ENCODE data around the gene DDHD1. TPM values are rescaled to one million over a fixed set of nuclear protein-coding genes. Genes with fewer than 3 reads are reported as not detected.

DDHD1 gene
- total RNA-seq, 1 donor from 2014 or later: 59.8 TPM

- no peak overlapping the region for H3K4me3 Mint-ChIP-seq
- H3K4me1 Mint-ChIP-seq: no peaks in the 10 kb centered on the region
- peaks cover 2% of the 10 kb centered on the region for H3K27me3 Mint-ChIP-seq
- no peak overlapping the region for H3K27ac Mint-ChIP-seq
- intact Hi-C loops (cut with micrococcal nuclease): no loop called here
- DNase-seq (no peak), ATAC-seq (ENCODE audit: low read depth) (no peak)
- H3K9me3 Mint-ChIP-seq: no peaks in the 10 kb centered on the region
- TF ChIP-seq, protein P1, sequence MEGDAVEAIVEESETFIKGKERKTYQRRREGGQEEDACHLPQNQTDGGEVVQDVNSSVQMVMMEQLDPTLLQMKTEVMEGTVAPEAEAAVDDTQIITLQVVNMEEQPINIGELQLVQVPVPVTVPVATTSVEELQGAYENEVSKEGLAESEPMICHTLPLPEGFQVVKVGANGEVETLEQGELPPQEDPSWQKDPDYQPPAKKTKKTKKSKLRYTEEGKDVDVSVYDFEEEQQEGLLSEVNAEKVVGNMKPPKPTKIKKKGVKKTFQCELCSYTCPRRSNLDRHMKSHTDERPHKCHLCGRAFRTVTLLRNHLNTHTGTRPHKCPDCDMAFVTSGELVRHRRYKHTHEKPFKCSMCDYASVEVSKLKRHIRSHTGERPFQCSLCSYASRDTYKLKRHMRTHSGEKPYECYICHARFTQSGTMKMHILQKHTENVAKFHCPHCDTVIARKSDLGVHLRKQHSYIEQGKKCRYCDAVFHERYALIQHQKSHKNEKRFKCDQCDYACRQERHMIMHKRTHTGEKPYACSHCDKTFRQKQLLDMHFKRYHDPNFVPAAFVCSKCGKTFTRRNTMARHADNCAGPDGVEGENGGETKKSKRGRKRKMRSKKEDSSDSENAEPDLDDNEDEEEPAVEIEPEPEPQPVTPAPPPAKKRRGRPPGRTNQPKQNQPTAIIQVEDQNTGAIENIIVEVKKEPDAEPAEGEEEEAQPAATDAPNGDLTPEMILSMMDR (IDR thresholded peaks at IDR 0.05): no peak
- CTCF ChIA-PET: no interaction called here
- POLR2A ChIA-PET: no interaction called here
- H3K36me3 Mint-ChIP-seq (ENCODE audit: low read depth): no peaks in the 10 kb centered on the region
Observed at GRCh38 chr14:52992236-52992870, 160.8 kb downstream of the DDHD1 start.

- intact Hi-C loops (cut with micrococcal nuclease): no loop called here
- no peak for ATAC-seq (ENCODE audit: low read depth)
- Mint-ChIP-seq H3K27me3 (peaks cover 2% of the 10 kb centered on the region), H3K36me3 (ENCODE audit: low read depth) (no peaks in the 10 kb centered on the region), H3K9me3 (no peaks in the 10 kb centered on the region), H3K4me1 (no peaks in the 10 kb centered on the region), H3K4me3 (no peak overlapping the region), H3K27ac (no peak overlapping the region)
- TF ChIP-seq, protein P1 (IDR thresholded peaks at IDR 0.05): no peak
- CTCF ChIA-PET: no interaction called here
- DNase-seq: no peak
- POLR2A ChIA-PET: no interaction called here
Observed at GRCh38 chr14:52988139-52988538, 165.0 kb downstream of the DDHD1 start.

DNA sequence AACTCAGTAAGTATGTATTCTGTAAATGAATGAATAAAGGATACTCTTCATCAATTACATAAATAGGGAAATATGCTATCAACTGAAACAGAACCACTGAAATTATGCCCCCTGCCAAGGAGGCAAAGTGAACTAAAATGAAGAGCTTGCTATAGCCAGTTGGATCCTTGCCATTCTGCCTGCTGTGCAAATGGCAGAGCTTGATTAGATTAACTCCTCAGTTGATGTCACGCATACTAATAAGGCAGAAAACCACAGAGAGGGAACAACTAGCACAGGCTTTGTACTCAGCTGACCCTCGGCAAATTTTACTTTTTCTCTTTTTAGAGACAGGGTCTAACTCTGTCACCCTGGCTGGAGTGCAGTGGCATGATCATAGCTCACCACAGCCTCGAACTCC, 165.6 kb downstream of the DDHD1 start:
- H3K4me1 Mint-ChIP-seq: no peaks in the 10 kb centered on the region
- DNase-seq (no peak), ATAC-seq (ENCODE audit: low read depth) (no peak)
- intact Hi-C loops (cut with micrococcal nuclease): no loop called here
- H3K27me3 Mint-ChIP-seq: peaks cover 2% of the 10 kb centered on the region
- POLR2A ChIA-PET: no interaction called here
- H3K4me3 Mint-ChIP-seq: no peak overlapping the region
- TF ChIP-seq, protein P1 (IDR thresholded peaks at IDR 0.05): no peak
- no peaks in the 10 kb centered on the region for H3K36me3 Mint-ChIP-seq (ENCODE audit: low read depth)
- CTCF ChIA-PET: no interaction called here
- H3K27ac Mint-ChIP-seq: no peak overlapping the region
- no peaks in the 10 kb centered on the region for H3K9me3 Mint-ChIP-seq

GRCh38 chr14:52987042-52987441, 166.1 kb downstream of the DDHD1 start:
- ATAC-seq (ENCODE audit: low read depth) (no peak), DNase-seq (no peak)
- Mint-ChIP-seq H3K27me3 (peaks cover 2% of the 10 kb centered on the region), H3K27ac (no peak overlapping the region), H3K4me3 (no peak overlapping the region), H3K36me3 (ENCODE audit: low read depth) (no peaks in the 10 kb centered on the region), H3K9me3 (no peaks in the 10 kb centered on the region), H3K4me1 (no peaks in the 10 kb centered on the region)
- CTCF ChIA-PET: no interaction called here
- TF ChIP-seq, protein P1 (IDR thresholded peaks at IDR 0.05): no peak
- intact Hi-C loops (cut with micrococcal nuclease): no loop called here
- POLR2A ChIA-PET: no interaction called here

Other genes with a start within 250 kb of the DDHD1 start
- gene FERMT2, start 202.3 kb downstream of the DDHD1 start, total RNA-seq: 0.24 and 0.51 TPM in 2 replicates